ENCODE data around the gene RNF39.

RNF39 gene

GRCh38 chr6:30096829-30097228 lies 21.3 kb upstream of the RNF39 start:
- Histone ChIP-seq H3K27ac (ENCODE audit: low read depth, low read length) (no peak overlapping the region), H3F3A (ENCODE audit: insufficient read depth) (no peaks in the 10 kb centered on the region), H3K27me3 (ENCODE audit: low read length) (no peaks in the 10 kb centered on the region), H3K9me2 (replicated peaks; ENCODE audit: insufficient read depth, low read length) (no peaks in the 10 kb centered on the region), H2AFZ (ENCODE audit: low read depth, low read length, severe bottlenecking) (no peak overlapping the region), H3K79me2 (ENCODE audit: insufficient read depth, low read length) (no peaks in the 10 kb centered on the region), H3K9ac (ENCODE audit: low read length) (no peak overlapping the region), H3K4me2 (ENCODE audit: low read depth, low read length, poor library complexity, severe bottlenecking) (no peak overlapping the region), H3K36me3 (ENCODE audit: low read length) (no peaks in the 10 kb centered on the region), H3K9me3 (ENCODE audit: insufficient read depth, low read length) (no peaks in the 10 kb centered on the region), H3K4me3 (ENCODE audit: insufficient read depth, low read length, poor library complexity, severe bottlenecking) (no peak overlapping the region), H4K20me1 (ENCODE audit: low read depth, low read length) (no peaks in the 10 kb centered on the region)
- TF ChIP-seq CTCF (IDR thresholded peaks at IDR 0.05; ENCODE audit: insufficient read depth, low read length, poor library complexity, severe bottlenecking): no peak
- TF ChIP-seq EZH2phosphoT487 (conservative IDR thresholded peaks at IDR 0.05; ENCODE audit: low read length): no peak

- Histone ChIP-seq H3K27me3 (ENCODE audit: low read length) (no peaks in the 10 kb centered on the region), H3F3A (ENCODE audit: insufficient read depth) (no peaks in the 10 kb centered on the region), H3K4me2 (ENCODE audit: low read depth, low read length, poor library complexity, severe bottlenecking) (no peak overlapping the region), H3K79me2 (ENCODE audit: insufficient read depth, low read length) (no peaks in the 10 kb centered on the region), H2AFZ (ENCODE audit: low read depth, low read length, severe bottlenecking) (no peak overlapping the region), H3K36me3 (ENCODE audit: low read length) (no peaks in the 10 kb centered on the region), H3K4me3 (ENCODE audit: insufficient read depth, low read length, poor library complexity, severe bottlenecking) (no peak overlapping the region), H3K27ac (ENCODE audit: low read depth, low read length) (no peak overlapping the region), H3K9me3 (ENCODE audit: insufficient read depth, low read length) (no peaks in the 10 kb centered on the region), H3K9ac (ENCODE audit: low read length) (no peak overlapping the region), H3K9me2 (replicated peaks; ENCODE audit: insufficient read depth, low read length) (no peaks in the 10 kb centered on the region), H4K20me1 (ENCODE audit: low read depth, low read length) (no peaks in the 10 kb centered on the region)
- TF ChIP-seq CTCF (IDR thresholded peaks at IDR 0.05; ENCODE audit: insufficient read depth, low read length, poor library complexity, severe bottlenecking): no peak
- no peak for TF ChIP-seq EZH2phosphoT487 (conservative IDR thresholded peaks at IDR 0.05; ENCODE audit: low read length)
Measured at GRCh38 chr6:30093951-30094661, 18.5 kb upstream of the RNF39 start.

GRCh38 chr6:30092852-30093543 lies 17.4 kb upstream of the RNF39 start:
- no peaks in the 10 kb centered on the region for H3K27me3 ChIP-seq (ENCODE audit: low read length)
- TF ChIP-seq CTCF (IDR thresholded peaks at IDR 0.05; ENCODE audit: insufficient read depth, low read length, poor library complexity, severe bottlenecking) (no peak), EZH2phosphoT487 (conservative IDR thresholded peaks at IDR 0.05; ENCODE audit: low read length) (no peak)
- no peak overlapping the region for H3K4me3 ChIP-seq (ENCODE audit: insufficient read depth, low read length, poor library complexity, severe bottlenecking)
- no peak overlapping the region for H3K9ac ChIP-seq (ENCODE audit: low read length)
- H3K27ac ChIP-seq (ENCODE audit: low read depth, low read length): no peak overlapping the region
- H2AFZ ChIP-seq (ENCODE audit: low read depth, low read length, severe bottlenecking): no peak overlapping the region
- no peaks in the 10 kb centered on the region for H3F3A ChIP-seq (ENCODE audit: insufficient read depth)
- H3K9me3 ChIP-seq (ENCODE audit: insufficient read depth, low read length): no peaks in the 10 kb centered on the region
- no peaks in the 10 kb centered on the region for H3K79me2 ChIP-seq (ENCODE audit: insufficient read depth, low read length)
- H3K9me2 ChIP-seq (replicated peaks; ENCODE audit: insufficient read depth, low read length): no peaks in the 10 kb centered on the region
- H4K20me1 ChIP-seq (ENCODE audit: low read depth, low read length): no peaks in the 10 kb centered on the region
- H3K36me3 ChIP-seq (ENCODE audit: low read length): no peaks in the 10 kb centered on the region
- no peak overlapping the region for H3K4me2 ChIP-seq (ENCODE audit: low read depth, low read length, poor library complexity, severe bottlenecking)
